Ovary (tissue), 3 donors: ENCODE results near the gene SLITRK4.

Experiments used
- EP300 ChIP-seq: sonication (generic); formaldehyde crosslinking; IDR thresholded peaks from one replicate; pipeline ENCODE4 v1.6.1; 2017; ENCODE audit warnings: antibody characterized with exemption
- POLR2A ChIP-seq: fragments of 450-650 bp; IDR thresholded peaks from one replicate; pipeline ENCODE4 v1.6.1; 2017; ENCODE audit warnings: antibody characterized with exemption, mild to moderate bottlenecking, moderate library complexity
- TF ChIP-seq, protein P1 (sequence below), 3 donors: fragments of 450-650 bp in 2 of 3; fragments of 200-600 bp in 1 of 3; IDR thresholded peaks; one replicate each; pipeline versions ENCODE4 v1.5.1 to v1.8.0; 2016 to 2022; ENCODE audit warnings: antibody characterized with exemption in 3 of 3, mild to moderate bottlenecking in 1 of 3
- donor health status: DM: no; HTN: no; CAD: no.

- TF ChIP-seq, protein P1, sequence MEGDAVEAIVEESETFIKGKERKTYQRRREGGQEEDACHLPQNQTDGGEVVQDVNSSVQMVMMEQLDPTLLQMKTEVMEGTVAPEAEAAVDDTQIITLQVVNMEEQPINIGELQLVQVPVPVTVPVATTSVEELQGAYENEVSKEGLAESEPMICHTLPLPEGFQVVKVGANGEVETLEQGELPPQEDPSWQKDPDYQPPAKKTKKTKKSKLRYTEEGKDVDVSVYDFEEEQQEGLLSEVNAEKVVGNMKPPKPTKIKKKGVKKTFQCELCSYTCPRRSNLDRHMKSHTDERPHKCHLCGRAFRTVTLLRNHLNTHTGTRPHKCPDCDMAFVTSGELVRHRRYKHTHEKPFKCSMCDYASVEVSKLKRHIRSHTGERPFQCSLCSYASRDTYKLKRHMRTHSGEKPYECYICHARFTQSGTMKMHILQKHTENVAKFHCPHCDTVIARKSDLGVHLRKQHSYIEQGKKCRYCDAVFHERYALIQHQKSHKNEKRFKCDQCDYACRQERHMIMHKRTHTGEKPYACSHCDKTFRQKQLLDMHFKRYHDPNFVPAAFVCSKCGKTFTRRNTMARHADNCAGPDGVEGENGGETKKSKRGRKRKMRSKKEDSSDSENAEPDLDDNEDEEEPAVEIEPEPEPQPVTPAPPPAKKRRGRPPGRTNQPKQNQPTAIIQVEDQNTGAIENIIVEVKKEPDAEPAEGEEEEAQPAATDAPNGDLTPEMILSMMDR (IDR thresholded peaks at IDR 0.05) = no peak
- TF ChIP-seq POLR2A = no peak
- no peak for TF ChIP-seq EP300
Measured at GRCh38 chrX:143663755-143664154, 27.9 kb upstream of the SLITRK4 start.
